Measurements from ENCODE around the gene FUS. TPM values are rescaled to one million over a fixed set of nuclear protein-coding genes. Genes with fewer than 3 reads are reported as not detected.

Gene FUS
- polyA plus RNA-seq, 1 donor (not counting 4 experiments of a cell fraction or from before 2014, with no cell fraction given) = 199 TPM

DNA sequence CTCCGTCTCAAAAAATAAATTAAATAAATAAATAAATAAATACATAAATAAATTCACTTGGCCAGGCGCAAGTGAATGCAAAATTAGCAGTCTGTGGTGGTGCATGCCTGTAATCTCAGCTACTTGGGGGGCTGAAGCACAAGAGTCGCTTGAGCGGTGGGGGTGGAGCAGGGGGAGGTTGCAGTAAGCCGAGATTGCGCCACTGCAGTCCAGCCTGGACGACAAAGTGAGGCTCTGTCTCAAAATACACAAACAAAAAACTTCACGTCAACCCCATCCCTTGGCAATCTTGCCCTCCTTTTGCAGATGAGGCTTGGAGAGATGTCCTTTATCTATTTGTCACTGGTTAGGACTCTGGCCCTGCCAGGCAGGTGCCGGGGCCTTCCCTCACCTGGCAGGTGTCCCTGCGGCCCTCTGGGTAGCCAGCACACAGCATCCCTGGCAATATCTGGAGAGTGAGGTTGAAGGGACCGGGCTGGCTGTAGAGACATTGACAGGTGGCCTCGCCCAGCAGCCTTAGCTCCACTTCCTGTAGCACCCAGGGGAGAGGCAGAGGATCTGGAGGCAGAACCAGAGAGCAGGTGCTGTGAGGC is 34.4 kb upstream of the FUS start:
- Histone ChIP-seq H4K20me1 (ENCODE audit: control insufficient read depth, extremely low read depth, insufficient read depth, low read length) (no peaks in the 10 kb centered on the region), H3K4me3 (ENCODE audit: control insufficient read depth in 2 of 3, extremely low read depth in 1 of 3, insufficient read depth in 2 of 3, low read depth in 1 of 3, low read length in 3 of 3) (no peak overlapping the region), H3K9me1 (ENCODE audit: control insufficient read depth, extremely low read depth, insufficient read depth, low read length) (no peaks in the 10 kb centered on the region), H2AFZ (ENCODE audit: control insufficient read depth, low read length) (no peak overlapping the region), H3K9ac (ENCODE audit: control insufficient read depth, extremely low read depth, insufficient read depth, low read length) (no peak overlapping the region), H3K4me1 (ENCODE audit: control insufficient read depth, extremely low read depth, insufficient read depth, low read length) (peaks cover 21% of the 10 kb centered on the region), H3K36me3 (ENCODE audit: control insufficient read depth in 2 of 2, extremely low read depth in 1 of 2, insufficient read depth in 2 of 2, low read length in 2 of 2) (no peaks in the 10 kb centered on the region), H3K4me2 (ENCODE audit: control insufficient read depth, extremely low read depth, insufficient read depth, low read depth, low read length) (no peak overlapping the region), H3K79me2 (ENCODE audit: control insufficient read depth, insufficient read depth, low read length) (no peaks in the 10 kb centered on the region), H3K9me3 (ENCODE audit: control insufficient read depth, low read depth, low read length) (no peaks in the 10 kb centered on the region), H3K27me3 (ENCODE audit: control insufficient read depth, extremely low read depth, insufficient read depth, low read length) (no peaks in the 10 kb centered on the region), H3K27ac (ENCODE audit: control insufficient read depth, insufficient read depth, low read length) (no peak overlapping the region)
- TF ChIP-seq EZH2 (IDR thresholded peaks at IDR 0.05; ENCODE audit: low read length) = no peak
- TF ChIP-seq, protein P1, sequence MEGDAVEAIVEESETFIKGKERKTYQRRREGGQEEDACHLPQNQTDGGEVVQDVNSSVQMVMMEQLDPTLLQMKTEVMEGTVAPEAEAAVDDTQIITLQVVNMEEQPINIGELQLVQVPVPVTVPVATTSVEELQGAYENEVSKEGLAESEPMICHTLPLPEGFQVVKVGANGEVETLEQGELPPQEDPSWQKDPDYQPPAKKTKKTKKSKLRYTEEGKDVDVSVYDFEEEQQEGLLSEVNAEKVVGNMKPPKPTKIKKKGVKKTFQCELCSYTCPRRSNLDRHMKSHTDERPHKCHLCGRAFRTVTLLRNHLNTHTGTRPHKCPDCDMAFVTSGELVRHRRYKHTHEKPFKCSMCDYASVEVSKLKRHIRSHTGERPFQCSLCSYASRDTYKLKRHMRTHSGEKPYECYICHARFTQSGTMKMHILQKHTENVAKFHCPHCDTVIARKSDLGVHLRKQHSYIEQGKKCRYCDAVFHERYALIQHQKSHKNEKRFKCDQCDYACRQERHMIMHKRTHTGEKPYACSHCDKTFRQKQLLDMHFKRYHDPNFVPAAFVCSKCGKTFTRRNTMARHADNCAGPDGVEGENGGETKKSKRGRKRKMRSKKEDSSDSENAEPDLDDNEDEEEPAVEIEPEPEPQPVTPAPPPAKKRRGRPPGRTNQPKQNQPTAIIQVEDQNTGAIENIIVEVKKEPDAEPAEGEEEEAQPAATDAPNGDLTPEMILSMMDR (optimal IDR thresholded peaks at IDR 0.05 in 1 of 3, IDR thresholded peaks at IDR 0.05 in 1 of 3, conservative IDR thresholded peaks at IDR 0.05 in 1 of 3; ENCODE audit: extremely low read depth in 1 of 3, insufficient read depth in 2 of 3, low read length in 3 of 3) = no peak
- no peak for FAIRE-seq
- no peak for DNase-seq (ENCODE audit: low read depth, low spot score)
- dilution Hi-C loops (cut with MboI; ENCODE audit: extremely low pct_ligation_motif_present, low sequenced_read_pairs) = no loop called here

DNA sequence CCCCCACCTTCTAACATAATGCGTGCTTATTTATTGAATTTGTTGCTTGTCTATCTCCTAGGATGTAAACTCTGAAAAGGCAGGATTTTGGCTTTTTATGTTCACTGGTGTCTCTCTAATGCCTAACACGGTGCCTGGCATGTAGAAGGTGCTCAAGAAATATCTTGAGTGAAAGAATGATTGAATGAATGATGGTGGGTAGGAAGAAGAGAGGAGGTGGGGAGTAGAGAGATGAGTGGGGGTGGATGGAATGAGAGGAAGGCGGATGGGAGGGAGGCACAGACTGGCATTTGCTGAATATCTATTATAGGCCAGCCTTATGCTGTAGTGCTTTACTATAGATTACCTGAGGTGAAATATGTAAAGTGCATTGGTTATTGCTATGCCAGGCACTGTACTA is 32.4 kb upstream of the FUS start:
- DNase-seq (ENCODE audit: low read depth, low spot score) (no peak), FAIRE-seq (no peak)
- Histone ChIP-seq H3K4me1 (ENCODE audit: control insufficient read depth, extremely low read depth, insufficient read depth, low read length) (peaks cover 7% of the 10 kb centered on the region), H2AFZ (ENCODE audit: control insufficient read depth, low read length) (no peak overlapping the region), H3K27me3 (ENCODE audit: control insufficient read depth, extremely low read depth, insufficient read depth, low read length) (no peaks in the 10 kb centered on the region), H3K36me3 (ENCODE audit: control insufficient read depth in 2 of 2, extremely low read depth in 1 of 2, insufficient read depth in 2 of 2, low read length in 2 of 2) (no peaks in the 10 kb centered on the region), H3K27ac (ENCODE audit: control insufficient read depth, insufficient read depth, low read length) (no peak overlapping the region), H3K9me3 (ENCODE audit: control insufficient read depth, low read depth, low read length) (no peaks in the 10 kb centered on the region), H3K4me2 (ENCODE audit: control insufficient read depth, extremely low read depth, insufficient read depth, low read depth, low read length) (peak overlapping the region; percentile 61), H3K79me2 (ENCODE audit: control insufficient read depth, insufficient read depth, low read length) (no peaks in the 10 kb centered on the region), H3K9ac (ENCODE audit: control insufficient read depth, extremely low read depth, insufficient read depth, low read length) (no peak overlapping the region), H3K9me1 (ENCODE audit: control insufficient read depth, extremely low read depth, insufficient read depth, low read length) (no peaks in the 10 kb centered on the region), H3K4me3 (ENCODE audit: control insufficient read depth in 2 of 3, extremely low read depth in 1 of 3, insufficient read depth in 2 of 3, low read depth in 1 of 3, low read length in 3 of 3) (no peak overlapping the region), H4K20me1 (ENCODE audit: control insufficient read depth, extremely low read depth, insufficient read depth, low read length) (no peaks in the 10 kb centered on the region)
- TF ChIP-seq, protein P1 (optimal IDR thresholded peaks at IDR 0.05 in 1 of 3, IDR thresholded peaks at IDR 0.05 in 1 of 3, conservative IDR thresholded peaks at IDR 0.05 in 1 of 3; ENCODE audit: extremely low read depth in 1 of 3, insufficient read depth in 2 of 3, low read length in 3 of 3) = no peak
- no peak for TF ChIP-seq EZH2 (IDR thresholded peaks at IDR 0.05; ENCODE audit: low read length)
- dilution Hi-C loops (cut with MboI; ENCODE audit: extremely low pct_ligation_motif_present, low sequenced_read_pairs) = no loop called here
